HG02642 (cell line): ENCODE results near the gene CABP2.

ENCODE experiments used
- ATAC-seq: cut with Tn5 transposase; IDR thresholded peaks from one replicate; pipeline ENCODE4 v1.9.1; 2021; ENCODE audit warnings: mild to moderate bottlenecking; ENCODE audit not compliant: unreplicated experiment, poor library complexity

Gene CABP2

DNA sequence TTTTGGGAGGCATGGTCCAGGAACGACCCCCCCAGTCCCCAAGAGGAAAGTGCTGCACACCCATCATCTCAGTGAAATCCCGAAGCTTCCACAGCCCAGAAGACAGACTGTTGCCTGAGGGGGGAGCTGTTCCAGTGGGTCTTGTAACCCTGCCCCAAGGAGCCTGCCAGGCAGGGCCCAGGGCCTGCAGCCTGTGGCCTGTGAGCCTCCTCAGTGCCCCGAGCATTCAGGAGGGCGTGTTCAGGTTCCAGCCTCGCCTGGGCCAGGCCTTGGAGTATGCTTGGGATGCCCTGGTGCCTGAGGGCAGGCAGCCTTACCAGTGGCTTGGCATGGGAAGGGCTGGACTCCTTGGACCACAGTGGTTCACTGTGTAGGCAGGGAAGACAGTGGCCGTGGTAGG lies 18.0 kb upstream of the CABP2 start:
- ATAC-seq, result no peak

- no peak for ATAC-seq
These were observed 16.3 kb upstream of the CABP2 start for GRCh38 chr11:67539550-67539949.

GRCh38 chr11:67538823-67539505 lies 15.7 kb upstream of the CABP2 start:
- no peak for ATAC-seq

DNA sequence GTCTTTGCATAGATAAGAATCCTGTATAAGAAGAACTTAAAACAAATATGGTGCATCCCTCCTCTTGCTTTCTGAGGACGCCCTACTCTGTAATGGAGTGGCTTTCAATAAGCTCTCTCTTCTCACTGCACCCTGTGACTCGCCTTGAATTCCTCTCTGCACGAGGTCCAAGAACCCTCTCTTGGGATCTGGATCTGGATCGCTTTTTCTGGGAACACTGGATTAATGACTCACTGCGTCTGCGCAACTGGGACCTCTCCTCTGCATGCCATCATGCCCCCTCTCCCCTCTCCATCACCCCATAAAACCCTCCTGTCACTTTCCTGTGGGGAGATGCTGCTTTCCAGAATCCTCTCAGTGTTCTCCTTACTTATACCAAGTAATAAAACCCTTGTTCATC lies 15.1 kb upstream of the CABP2 start:
- no peak for ATAC-seq

GRCh38 chr11:67535561-67535960 lies 12.3 kb upstream of the CABP2 start:
- no peak for ATAC-seq

- no peak for ATAC-seq
These were observed 10.9 kb upstream of the CABP2 start for GRCh38 chr11:67534070-67534679.

GRCh38 chr11:67532889-67533288 lies 9.6 kb upstream of the CABP2 start:
- no peak for ATAC-seq

DNA sequence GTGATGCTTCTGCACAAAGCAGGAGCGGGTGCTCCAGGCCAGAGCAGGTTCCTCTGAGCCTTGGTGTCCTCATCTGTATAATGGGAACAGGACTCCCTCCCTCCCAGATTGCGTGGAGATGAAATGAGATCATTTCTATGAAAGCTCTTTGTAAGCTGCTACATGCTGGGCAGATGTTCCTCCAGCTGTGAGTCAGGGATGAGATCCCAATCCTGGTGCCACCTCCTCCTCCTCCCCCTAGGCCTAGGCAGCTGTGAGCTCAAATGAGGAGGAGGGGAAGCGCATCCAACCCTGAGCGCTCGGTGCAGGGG lies 7.0 kb upstream of the CABP2 start:
- ATAC-seq, result no peak

DNA sequence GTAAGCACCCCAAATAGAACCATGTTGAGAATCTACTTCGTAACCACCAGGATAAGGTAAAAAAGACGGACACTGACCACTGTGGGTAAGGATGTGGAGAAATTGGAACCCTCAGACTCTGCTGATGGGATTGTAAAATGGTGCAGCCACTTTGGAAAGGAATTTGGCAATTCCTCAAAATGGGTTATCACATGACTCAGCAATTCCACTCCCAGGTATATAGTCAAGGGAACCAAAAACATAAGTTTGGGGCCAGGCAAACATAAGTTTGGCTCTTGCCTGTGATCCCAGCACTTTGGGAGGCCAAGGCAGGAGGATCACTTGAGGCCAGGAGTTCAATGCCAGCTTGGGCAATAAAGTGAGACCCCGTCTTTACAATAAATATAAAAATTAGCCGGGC lies 5.1 kb upstream of the CABP2 start:
- no peak for ATAC-seq

DNA sequence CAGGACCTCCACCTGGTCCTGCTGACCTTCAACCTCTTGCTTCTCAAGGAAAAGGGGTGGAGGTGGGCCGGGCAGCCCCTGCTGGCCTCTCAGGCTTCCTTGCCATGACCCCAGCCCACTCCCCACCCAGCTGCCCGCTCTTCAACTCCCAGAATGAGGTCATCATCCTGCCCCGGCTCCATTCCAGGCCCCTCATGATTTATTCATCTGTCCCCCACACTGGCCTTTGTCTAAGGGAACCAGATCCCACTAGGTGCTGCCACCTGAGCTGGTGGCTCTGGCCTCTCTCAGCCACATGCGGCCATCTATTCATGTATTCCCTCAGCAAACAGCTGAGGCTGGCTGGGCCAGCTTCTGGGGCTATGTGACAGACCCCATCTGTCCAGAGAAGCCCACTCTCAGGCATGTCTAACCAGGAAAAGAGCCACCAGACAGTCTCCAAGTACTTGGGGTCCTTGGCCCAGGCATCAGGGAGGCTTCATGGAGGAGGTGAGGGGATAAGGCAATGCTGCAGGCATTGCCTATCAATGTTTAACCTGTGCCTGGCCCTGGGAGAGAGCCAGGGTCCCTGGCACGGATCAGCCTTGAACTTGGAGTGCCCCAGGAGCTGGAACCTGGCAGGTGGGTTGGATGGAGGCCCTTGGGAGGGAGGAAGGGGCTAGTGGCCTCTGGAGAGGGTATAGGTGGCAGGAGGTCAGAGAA lies 2.2 kb upstream of the CABP2 start:
- ATAC-seq, result no peak

DNA sequence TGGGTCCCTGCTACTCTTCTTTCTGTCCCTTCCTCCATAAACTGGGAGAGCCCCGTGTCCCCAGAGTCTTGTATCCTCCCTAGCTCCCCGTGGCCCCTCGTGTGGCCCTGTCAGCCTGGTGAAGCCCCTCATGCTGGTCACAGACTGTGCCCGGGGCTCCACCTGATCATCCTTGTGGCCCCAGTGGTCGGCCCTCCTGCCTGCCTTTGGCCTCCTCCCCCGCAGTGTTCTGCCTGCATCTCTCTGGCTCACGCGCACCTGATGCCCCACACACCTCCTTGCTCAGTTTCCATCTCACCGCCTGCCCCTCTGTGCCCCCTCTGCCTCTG lies 1.2 kb upstream of the CABP2 start:
- ATAC-seq, result no peak

DNA sequence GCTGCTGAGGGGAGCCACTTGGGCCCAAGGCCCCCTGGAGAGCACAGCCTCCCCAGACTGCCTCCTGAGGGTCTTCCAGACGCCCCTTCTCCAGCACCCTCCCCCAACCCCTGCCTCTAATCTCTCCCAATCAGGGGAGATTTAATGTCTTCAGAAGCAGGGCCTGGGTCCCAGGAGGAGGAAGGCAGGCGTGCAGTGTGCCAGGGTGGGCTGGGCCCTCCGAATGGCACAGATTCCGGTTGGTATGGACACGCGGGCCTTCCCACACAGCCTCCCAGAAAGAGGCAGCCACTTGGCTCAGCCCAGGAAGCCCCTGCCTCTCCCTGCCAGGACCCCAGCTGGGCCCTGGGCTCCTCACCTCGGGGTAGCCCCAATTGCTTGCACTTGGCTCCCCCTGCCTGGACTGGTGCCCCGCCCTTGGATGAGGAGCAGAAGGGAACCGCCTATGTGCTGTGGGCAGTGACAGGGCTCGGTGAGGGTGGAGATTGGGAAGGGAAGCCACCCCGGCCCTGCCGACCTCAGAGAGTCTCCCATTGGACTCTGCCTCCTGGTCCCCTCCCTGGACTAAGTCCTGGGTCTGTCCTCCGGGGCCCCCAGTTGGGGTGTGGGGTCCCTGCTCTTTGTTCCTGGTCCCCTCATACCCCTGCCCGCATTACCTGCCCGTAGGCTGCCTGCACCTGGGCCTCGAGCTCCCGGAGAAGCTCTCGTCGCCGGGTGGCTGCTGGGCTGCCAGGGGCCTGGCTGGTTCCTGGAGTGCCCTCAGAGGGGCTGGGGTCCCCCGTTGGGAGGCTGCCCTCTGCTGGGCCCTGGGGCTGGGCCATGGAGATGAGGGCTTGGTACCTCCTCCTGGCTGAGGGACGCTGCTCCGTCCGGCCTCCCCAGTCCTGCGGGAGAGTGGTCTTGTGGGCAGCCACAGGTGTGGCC lies 572 bp upstream of the CABP2 start:
- ATAC-seq, result no peak

- no peak for ATAC-seq
These were observed 908 bp downstream of the CABP2 start for GRCh38 chr11:67522338-67522737.

GRCh38 chr11:67521924-67522323 lies 1.3 kb downstream of the CABP2 start:
- no peak for ATAC-seq

- no peak for ATAC-seq
These were observed 2.1 kb downstream of the CABP2 start for GRCh38 chr11:67520856-67521824.

GRCh38 chr11:67519726-67520125 lies 3.5 kb downstream of the CABP2 start:
- ATAC-seq, result no peak

DNA sequence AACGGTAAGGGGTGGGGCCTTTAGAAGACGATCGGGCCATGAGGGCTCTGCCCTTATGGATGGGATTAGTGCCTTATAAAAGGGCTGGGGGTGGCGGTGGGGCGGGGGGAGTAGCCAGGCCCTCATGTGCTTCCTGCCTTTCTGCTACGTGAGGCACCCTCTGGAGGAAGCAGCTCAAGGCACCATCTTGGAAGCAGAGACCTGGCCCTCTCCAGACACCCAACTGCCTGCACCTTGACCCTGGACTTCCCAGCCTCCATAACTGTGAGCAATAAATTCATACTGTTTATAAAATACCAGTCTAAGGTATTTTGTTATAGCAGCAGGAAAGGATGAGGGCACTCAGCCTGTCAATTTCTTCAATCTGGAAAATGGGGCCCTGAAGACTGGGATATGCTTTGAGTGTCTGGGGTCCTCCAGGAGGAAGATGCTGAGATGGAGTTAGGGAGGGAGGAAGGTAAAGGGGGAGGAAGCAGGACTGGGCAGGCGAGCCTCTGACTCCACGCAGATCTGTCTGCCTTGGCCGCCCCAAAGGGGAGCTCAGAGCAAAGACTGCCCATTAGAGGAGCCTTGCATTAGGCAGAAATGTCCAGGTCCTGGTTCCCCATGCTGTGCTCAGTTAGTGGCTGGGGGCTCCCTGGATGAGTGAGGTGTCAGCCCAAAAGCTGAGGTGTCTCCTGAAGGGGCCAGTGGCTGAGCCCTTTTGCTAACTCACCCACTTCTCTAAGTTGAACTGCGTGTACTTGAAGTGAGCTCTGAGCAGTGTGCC lies 5.3 kb downstream of the CABP2 start:
- no peak for ATAC-seq

- ATAC-seq, result no peak
These were observed 6.4 kb downstream of the CABP2 start for GRCh38 chr11:67516806-67517205.

DNA sequence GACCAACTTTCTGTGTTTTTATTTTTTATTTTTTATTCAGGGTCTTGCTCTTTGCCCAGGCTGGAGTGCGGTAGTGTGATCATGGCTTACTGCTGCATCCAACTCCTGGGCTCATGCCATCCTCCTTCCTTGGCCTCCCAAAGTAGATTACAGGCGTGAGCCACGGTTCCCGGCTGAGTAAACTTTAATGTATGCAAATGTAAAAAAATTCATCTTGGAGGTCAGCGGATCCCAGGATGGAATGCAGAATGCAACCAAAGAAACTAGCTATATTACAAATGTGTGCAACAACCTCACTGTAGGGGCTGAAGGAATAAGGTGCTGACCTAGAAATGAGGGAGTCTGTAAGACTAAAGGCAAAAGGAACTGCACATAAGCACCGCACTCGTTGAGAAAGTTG lies 9.1 kb downstream of the CABP2 start:
- no peak for ATAC-seq
